ENCODE results near the gene C1QTNF12.

DNA sequence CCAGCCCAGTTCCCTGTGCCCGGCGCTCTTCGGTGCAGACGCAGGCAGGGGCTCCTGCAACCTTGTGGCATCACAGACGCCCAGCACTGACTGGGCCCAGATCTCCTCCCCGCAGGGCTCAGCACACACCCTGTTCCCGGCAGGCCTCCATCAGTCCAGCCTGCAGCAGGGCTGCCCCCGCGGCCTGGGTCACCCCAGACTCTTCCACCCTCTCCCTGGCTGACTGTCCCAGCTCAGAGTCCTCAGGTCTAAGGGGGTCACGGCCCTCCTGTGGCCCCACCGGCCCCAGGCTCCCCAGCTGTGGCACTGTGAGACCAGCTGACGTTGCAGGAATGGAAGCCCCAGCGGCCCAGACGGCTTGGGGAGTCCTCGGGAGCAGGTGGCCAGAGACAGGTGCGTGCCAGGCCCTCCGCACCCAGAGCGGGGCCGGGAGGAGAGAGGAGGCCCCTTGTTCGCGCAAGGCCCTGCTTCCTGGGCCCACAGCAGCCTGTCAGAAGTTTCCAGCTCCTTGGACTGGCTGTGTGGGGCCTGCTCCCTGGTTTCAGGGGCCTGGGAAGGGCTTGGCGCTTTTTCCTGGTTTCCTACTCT, 10.3 kb downstream of the C1QTNF12 start:
- TF ChIP-seq EZH2 (IDR thresholded peaks at IDR 0.05; ENCODE audit: insufficient read depth, poor library complexity, severe bottlenecking), result no peak
- no peak for TF ChIP-seq EZH2phosphoT487 (IDR thresholded peaks at IDR 0.05; ENCODE audit: insufficient read depth, low read depth)

Measured in GM23248 (cell line).